ENCODE measurements around the gene TEDC2.

The TEDC2 gene

GRCh38 chr16:2480948-2481347 lies 21.0 kb downstream of the TEDC2 start:
- no peak for DNase-seq

GRCh38 chr16:2481676-2482075 lies 21.8 kb downstream of the TEDC2 start:
- DNase-seq, result no peak

GRCh38 chr16:2482249-2482648 lies 22.3 kb downstream of the TEDC2 start:
- no peak for DNase-seq

- DNase-seq, result no peak
Measured at GRCh38 chr16:2482708-2483534, 23.0 kb downstream of the TEDC2 start.

GRCh38 chr16:2483939-2484897 lies 24.3 kb downstream of the TEDC2 start:
- DNase-seq, result no peak

- DNase-seq, result no peak
Measured at GRCh38 chr16:2484898-2485508, 25.1 kb downstream of the TEDC2 start.

- DNase-seq, result no peak
Measured at GRCh38 chr16:2485811-2486507, 26.1 kb downstream of the TEDC2 start.

GRCh38 chr16:2486645-2487516 lies 27.0 kb downstream of the TEDC2 start:
- DNase-seq, result no peak

GRCh38 chr16:2487517-2487842 lies 27.6 kb downstream of the TEDC2 start:
- DNase-seq, result no peak

- DNase-seq, result no peak
Measured at GRCh38 chr16:2487903-2488531, 28.1 kb downstream of the TEDC2 start.

GRCh38 chr16:2489581-2489980 lies 29.7 kb downstream of the TEDC2 start:
- no peak for DNase-seq

GRCh38 chr16:2490190-2491105 lies 30.5 kb downstream of the TEDC2 start:
- DNase-seq, result no peak

GRCh38 chr16:2492292-2492691 lies 32.4 kb downstream of the TEDC2 start:
- no peak for DNase-seq

- no peak for DNase-seq
Measured at GRCh38 chr16:2493605-2494004, 33.7 kb downstream of the TEDC2 start.

- no peak for DNase-seq
Measured at GRCh38 chr16:2494616-2495015, 34.7 kb downstream of the TEDC2 start.

GRCh38 chr16:2495041-2495440 lies 35.1 kb downstream of the TEDC2 start:
- no peak for DNase-seq

GRCh38 chr16:2496223-2497115 lies 36.6 kb downstream of the TEDC2 start:
- no peak for DNase-seq

GRCh38 chr16:2497116-2497630 lies 37.3 kb downstream of the TEDC2 start:
- DNase-seq, result no peak

Measured in NCI-H1436 treated with DMSO at 0.1 percent for 48 hours (cell line).